Measurements from ENCODE around the gene HDDC3.
"Not testable (repeated sequence)": the region's sequence is repeated elsewhere in the genome, so short reads cannot be mapped to it uniquely, and the experiment has no call there.

The HDDC3 gene

GRCh38 chr15:90904746-90905145 is 27.6 kb downstream of the HDDC3 start:
- Mint-ChIP-seq H3K4me3 (no peak overlapping the region), H3K27me3 (no peaks in the 10 kb centered on the region), H3K27ac (no peak overlapping the region), H3K4me1 (peaks cover 15 to 30% of the 10 kb centered on the region in 2 donors), H3K9me3 (no peaks in the 10 kb centered on the region), H3K36me3 (peaks cover 34 to 40% of the 10 kb centered on the region in 2 donors)
- ATAC-seq (replicated peaks) (no peak), DNase-seq (no peak)

GRCh38 chr15:90903733-90904536 is 28.4 kb downstream of the HDDC3 start:
- peak overlapping the region; percentile 95 to 96 for H3K4me3 Mint-ChIP-seq
- no peaks in the 10 kb centered on the region for H3K9me3 Mint-ChIP-seq
- peak overlapping the region; percentile 97 for H3K27ac Mint-ChIP-seq
- no peak for ATAC-seq (replicated peaks)
- H3K4me1 Mint-ChIP-seq: peaks cover 15 to 30% of the 10 kb centered on the region in 2 donors
- H3K27me3 Mint-ChIP-seq: no peaks in the 10 kb centered on the region
- DNase-seq: no peak
- H3K36me3 Mint-ChIP-seq: peaks cover 26 to 34% of the 10 kb centered on the region in 2 donors

GRCh38 chr15:90902840-90903732 is 29.3 kb downstream of the HDDC3 start, which contains the start of gene MAN2A2:
MAN2A2 (plus strand) TSS chr15:90903302; CDS start chr15:90904208, 906 bp downstream.
- peaks cover 26 to 32% of the 10 kb centered on the region in 2 donors for H3K36me3 Mint-ChIP-seq
- peak within 1 kb of the TSS; percentile 95 to 96 for H3K4me3 Mint-ChIP-seq
- peak within 1 kb of the TSS; percentile 97 for H3K27ac Mint-ChIP-seq
- no peaks in the 10 kb centered on the region for H3K27me3 Mint-ChIP-seq
- ATAC-seq (replicated peaks) (peak; percentile 76), DNase-seq (peak; percentile 72)
- peaks cover 18 to 35% of the 10 kb centered on the region in 2 donors for H3K4me1 Mint-ChIP-seq
- H3K9me3 Mint-ChIP-seq: no peaks in the 10 kb centered on the region

GRCh38 chr15:90902040-90902839 is 30.1 kb downstream of the HDDC3 start:
- H3K4me3 Mint-ChIP-seq: peak overlapping the region; percentile 83 to 87
- peaks cover 26 to 44% of the 10 kb centered on the region in 2 donors for H3K4me1 Mint-ChIP-seq
- peaks cover 19 to 25% of the 10 kb centered on the region in 2 donors for H3K36me3 Mint-ChIP-seq
- peak; percentile 73 for DNase-seq
- peak; percentile 84 to 86 for ATAC-seq (replicated peaks)
- peak overlapping the region; percentile 93 for H3K27ac Mint-ChIP-seq
- no peaks in the 10 kb centered on the region for H3K27me3 Mint-ChIP-seq
- no peaks in the 10 kb centered on the region for H3K9me3 Mint-ChIP-seq

- peaks cover 13 to 18% of the 10 kb centered on the region in 2 donors for H3K36me3 Mint-ChIP-seq
- ATAC-seq (replicated peaks): no peak
- peak overlapping the region; percentile 76 to 87 for H3K4me3 Mint-ChIP-seq
- H3K4me1 Mint-ChIP-seq: peaks cover 34 to 52% of the 10 kb centered on the region in 2 donors
- H3K27ac Mint-ChIP-seq: peak overlapping the region; percentile 93
- no peak for DNase-seq
- no peaks in the 10 kb centered on the region for H3K27me3 Mint-ChIP-seq
- H3K9me3 Mint-ChIP-seq: no peaks in the 10 kb centered on the region
Measured at GRCh38 chr15:90901175-90902039, 30.9 kb downstream of the HDDC3 start.

- Mint-ChIP-seq H3K36me3 (peaks cover 7 to 17% of the 10 kb centered on the region in 2 donors), H3K4me3 (peak overlapping the region; percentile 37 to 50), H3K4me1 (peaks cover 39 to 48% of the 10 kb centered on the region in 2 donors), H3K27ac (peak overlapping the region; percentile 89)
- DNase-seq: peak; percentile 43
- not testable (repeated sequence) for H3K27me3 Mint-ChIP-seq, H3K9me3 Mint-ChIP-seq
- ATAC-seq (replicated peaks): peak; percentile 92 to 93
Measured at GRCh38 chr15:90897131-90897655, 35.2 kb downstream of the HDDC3 start.

GRCh38 chr15:90895571-90896117 is 36.7 kb downstream of the HDDC3 start:
- Mint-ChIP-seq H3K4me1 (peaks cover 31 to 35% of the 10 kb centered on the region in 2 donors), H3K27me3 (no peaks in the 10 kb centered on the region), H3K4me3 (no peak overlapping the region), H3K36me3 (peaks cover 10 to 17% of the 10 kb centered on the region in 2 donors), H3K27ac (peak overlapping the region; percentile 38), H3K9me3 (peaks cover 0 to 2% of the 10 kb centered on the region in 2 donors)
- DNase-seq (no peak), ATAC-seq (replicated peaks) (no peak)

- H3K27ac Mint-ChIP-seq: no peak overlapping the region
- peaks cover 10 to 25% of the 10 kb centered on the region in 2 donors for H3K36me3 Mint-ChIP-seq
- no peak for ATAC-seq (replicated peaks)
Measured at GRCh38 chr15:90893175-90894090, 38.9 kb downstream of the HDDC3 start.

GRCh38 chr15:90892498-90893174 is 39.7 kb downstream of the HDDC3 start:
- Mint-ChIP-seq H3K27ac (no peak overlapping the region), H3K9me3 (peaks cover 0 to 2% of the 10 kb centered on the region in 2 donors), H3K36me3 (peaks cover 10 to 25% of the 10 kb centered on the region in 2 donors), H3K4me1 (peaks cover 22 to 29% of the 10 kb centered on the region in 2 donors), H3K27me3 (no peaks in the 10 kb centered on the region), H3K4me3 (no peak overlapping the region)
- ATAC-seq (replicated peaks) (no peak), DNase-seq (no peak)

More at GRCh38 chr15:90893175-90894090, 38.9 kb downstream of the HDDC3 start:
- no peak for DNase-seq
- peaks cover 26 to 36% of the 10 kb centered on the region in 2 donors for H3K4me1 Mint-ChIP-seq
- H3K4me3 Mint-ChIP-seq: no peak overlapping the region
- no peaks in the 10 kb centered on the region for H3K27me3 Mint-ChIP-seq
- peaks cover 0 to 2% of the 10 kb centered on the region in 2 donors for H3K9me3 Mint-ChIP-seq

GRCh38 chr15:90892023-90892422 is 40.3 kb downstream of the HDDC3 start:
- ATAC-seq (replicated peaks) (no peak), DNase-seq (no peak)
- H3K4me1 Mint-ChIP-seq: peaks cover 16 to 23% of the 10 kb centered on the region in 2 donors

GRCh38 chr15:90891346-90891949 is 40.9 kb downstream of the HDDC3 start:
- no peak for DNase-seq
- H3K9me3 Mint-ChIP-seq: peaks cover 0 to 2% of the 10 kb centered on the region in 2 donors
- H3K27ac Mint-ChIP-seq: no peak overlapping the region
- no peak for ATAC-seq (replicated peaks)
- peaks cover 10 to 25% of the 10 kb centered on the region in 2 donors for H3K36me3 Mint-ChIP-seq
- no peak overlapping the region for H3K4me3 Mint-ChIP-seq
- H3K27me3 Mint-ChIP-seq: no peaks in the 10 kb centered on the region
- peaks cover 10 to 18% of the 10 kb centered on the region in 2 donors for H3K4me1 Mint-ChIP-seq

More at GRCh38 chr15:90892023-90892422, 40.3 kb downstream of the HDDC3 start:
- Mint-ChIP-seq H3K9me3 (peaks cover 0 to 2% of the 10 kb centered on the region in 2 donors), H3K4me3 (no peak overlapping the region), H3K27me3 (no peaks in the 10 kb centered on the region), H3K36me3 (peaks cover 10 to 25% of the 10 kb centered on the region in 2 donors), H3K27ac (peak overlapping the region; percentile 59)
